ENCODE measurements around the gene TBATA. TPM values are rescaled to one million over a fixed set of nuclear protein-coding genes. Genes with fewer than 3 reads are reported as not detected.

TBATA gene
- total and polyA plus RNA-seq, 2 of the 8 experiments (the other 6 are each of a cell fraction or from before 2014, with no cell fraction given): not detected

DNA sequence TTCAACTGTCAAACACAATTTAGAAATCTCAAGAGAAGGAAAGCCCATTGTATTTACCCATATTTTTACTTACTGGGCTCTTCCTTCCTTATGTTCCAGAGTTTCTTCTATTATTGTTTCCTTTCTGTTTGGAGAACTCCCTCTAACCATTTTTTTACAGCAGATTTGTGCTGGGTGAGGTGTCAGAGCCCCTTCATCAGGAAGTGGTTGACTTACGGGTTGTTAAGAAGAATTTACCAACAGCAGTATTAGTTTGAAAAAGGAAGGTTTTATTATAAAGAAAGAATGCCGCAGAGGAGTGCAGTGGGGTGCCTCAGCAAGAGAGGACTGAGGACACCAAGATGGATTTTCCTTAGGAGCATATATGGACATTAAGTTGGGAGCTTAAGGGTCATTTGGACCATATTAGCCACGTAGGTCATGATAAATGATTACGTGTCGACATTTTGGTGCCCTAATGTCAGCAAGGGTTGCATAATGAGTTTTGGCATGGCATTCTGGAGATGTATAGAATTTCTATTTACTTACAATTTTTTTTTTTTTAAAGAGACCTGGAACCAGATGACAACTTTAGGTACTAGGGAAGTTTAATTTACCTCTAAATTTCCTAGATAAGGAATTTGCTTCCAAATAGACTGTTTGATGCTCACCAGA lies 6.3 kb upstream of the TBATA start:
- POLR2A ChIA-PET (ENCODE audit: partially characterized antibody): no interaction called here
- Histone ChIP-seq H2BK20ac (ENCODE audit: low read length) (no peak overlapping the region), H3K4me1 (replicated peaks in 1 of 4; ENCODE audit: control insufficient read depth in 3 of 4, insufficient read depth in 4 of 4, low read length in 3 of 4) (no peaks in the 10 kb centered on the region), H2BK12ac (ENCODE audit: low read depth, low read length) (no peak overlapping the region), H4K8ac (ENCODE audit: extremely low read depth, insufficient read depth, low read length) (no peak overlapping the region), H3K36me3 (ENCODE audit: control insufficient read depth in 2 of 4, insufficient read depth in 4 of 4, low read length in 3 of 4) (no peaks in the 10 kb centered on the region), H2AK5ac (ENCODE audit: low read depth, low read length) (no peak overlapping the region), H2AFZ (ENCODE audit: low read length) (no peak overlapping the region), H3K23ac (ENCODE audit: insufficient read length) (no peak overlapping the region), H3K79me1 (ENCODE audit: low read depth, low read length) (no peaks in the 10 kb centered on the region), H3K4me2 (ENCODE audit: insufficient read depth in 1 of 2, low read depth in 2 of 2, low read length in 2 of 2) (no peak overlapping the region), H3K56ac (replicated peaks; ENCODE audit: insufficient read length, low read depth, low read length) (no peak overlapping the region), H3K79me2 (ENCODE audit: control insufficient read depth in 1 of 2, insufficient read depth in 2 of 2, low read length in 2 of 2) (no peaks in the 10 kb centered on the region), H3K9me3 (ENCODE audit: insufficient read depth in 2 of 2, low read depth in 1 of 2, low read length in 1 of 2) (no peaks in the 10 kb centered on the region), H3K4me3 (ENCODE audit: extremely low read depth in 1 of 4, insufficient read depth in 2 of 4, low read depth in 3 of 4, low read length in 4 of 4) (no peak overlapping the region), H3K27ac (ENCODE audit: low read depth, low read length) (no peak overlapping the region), H3K9ac (replicated peaks in 1 of 4; ENCODE audit: extremely low read depth in 1 of 4, low read depth in 3 of 4, low read length in 3 of 4) (no peak overlapping the region), H2BK120ac (replicated peaks; ENCODE audit: low read depth, low read length) (no peak overlapping the region), H3K23me2 (ENCODE audit: low read depth, low read length) (no peaks in the 10 kb centered on the region), H2BK5ac (ENCODE audit: low read depth, low read length) (no peak overlapping the region), H3K27me3 (replicated peaks in 1 of 4; ENCODE audit: control insufficient read depth in 3 of 4, extremely low read depth in 1 of 4, insufficient read depth in 3 of 4, low read length in 3 of 4) (no peaks in the 10 kb centered on the region), H3K18ac (ENCODE audit: extremely low read depth, low read length) (no peak overlapping the region), H4K5ac (ENCODE audit: insufficient read length, low read depth, low read length) (no peak overlapping the region), H3K14ac (ENCODE audit: insufficient read length) (no peak overlapping the region), H2BK15ac (ENCODE audit: low read length) (no peak overlapping the region), H4K20me1 (replicated peaks in 1 of 2; ENCODE audit: control insufficient read depth in 1 of 2, insufficient read depth in 2 of 2, low read length in 2 of 2) (no peaks in the 10 kb centered on the region), H3K4ac (replicated peaks; ENCODE audit: insufficient read length, low read depth, low read length) (no peak overlapping the region), H4K91ac (replicated peaks; ENCODE audit: insufficient read length, low read length) (no peak overlapping the region)
- DNase-seq (ENCODE audit: low read depth in 1 of 2, low spot score in 2 of 2) (no peak), FAIRE-seq (no peak)
- WGBS, 2 experiments (ENCODE audit: extremely low coverage in 1 of 2, insufficient coverage in 1 of 2, insufficient read length in 1 of 2, insufficient replicate concordance in 2 of 2, low coverage in 1 of 2, low lambda C conversion rate in 2 of 2, missing lambda C conversion rate in 1 of 2): 92% methylated on average over 5 of the region's 5 CpGs; no CpG with 5 or more reads in 1 of the 2 experiments
- TF ChIP-seq EGR1 (IDR thresholded peaks at IDR 0.05; ENCODE audit: borderline replicate concordance, low read depth, low read length) (no peak), RNF2 (IDR thresholded peaks at IDR 0.05; ENCODE audit: borderline replicate concordance, low read depth, low read length, missing control alignments, poor library complexity, severe bottlenecking) (no peak), SUZ12 (IDR thresholded peaks at IDR 0.05; ENCODE audit: low read length) (no peak), RAD21 (IDR thresholded peaks at IDR 0.05 in 1 of 2, conservative IDR thresholded peaks at IDR 0.05 in 1 of 2; ENCODE audit: low read depth in 2 of 2, low read length in 2 of 2) (no peak)
- CTCF ChIA-PET (ENCODE audit: partially characterized antibody): interaction anchor here (0.7 kb wide), 1 partner anchor 17 kb away, joined by 3 read pairs; no protein-coding TSS in a partner anchor

Measured in H1 (cell line).